ENCODE data around the gene SPOCK2.

The SPOCK2 gene

GRCh38 chr10:72098301-72098835 is 10.0 kb upstream of the SPOCK2 start:
- no peak overlapping the region for H3K27ac Mint-ChIP-seq
- no peak overlapping the region for H3K4me3 Mint-ChIP-seq

GRCh38 chr10:72097448-72098300 is 9.3 kb upstream of the SPOCK2 start:
- Mint-ChIP-seq H3K4me1 (peaks cover 57% of the 10 kb centered on the region), H3K36me3 (peaks cover 22% of the 10 kb centered on the region), H3K9me3 (no peaks in the 10 kb centered on the region)

More at GRCh38 chr10:72098301-72098835, 10.0 kb upstream of the SPOCK2 start:
- no peaks in the 10 kb centered on the region for H3K9me3 Mint-ChIP-seq
- peaks cover 23% of the 10 kb centered on the region for H3K36me3 Mint-ChIP-seq
- no peaks in the 10 kb centered on the region for H3K27me3 Mint-ChIP-seq
- H3K4me1 Mint-ChIP-seq = peaks cover 59% of the 10 kb centered on the region

GRCh38 chr10:72096115-72097000 is 8.0 kb upstream of the SPOCK2 start:
- no peak overlapping the region for H3K4me3 Mint-ChIP-seq
- H3K4me1 Mint-ChIP-seq = peaks cover 49% of the 10 kb centered on the region
- peak overlapping the region; percentile 81 for H3K27ac Mint-ChIP-seq
- no peaks in the 10 kb centered on the region for H3K27me3 Mint-ChIP-seq
- peaks cover 18% of the 10 kb centered on the region for H3K36me3 Mint-ChIP-seq
- no peaks in the 10 kb centered on the region for H3K9me3 Mint-ChIP-seq

More at GRCh38 chr10:72097448-72098300, 9.3 kb upstream of the SPOCK2 start:
- Mint-ChIP-seq H3K4me3 (no peak overlapping the region), H3K27me3 (no peaks in the 10 kb centered on the region), H3K27ac (no peak overlapping the region)

DNA sequence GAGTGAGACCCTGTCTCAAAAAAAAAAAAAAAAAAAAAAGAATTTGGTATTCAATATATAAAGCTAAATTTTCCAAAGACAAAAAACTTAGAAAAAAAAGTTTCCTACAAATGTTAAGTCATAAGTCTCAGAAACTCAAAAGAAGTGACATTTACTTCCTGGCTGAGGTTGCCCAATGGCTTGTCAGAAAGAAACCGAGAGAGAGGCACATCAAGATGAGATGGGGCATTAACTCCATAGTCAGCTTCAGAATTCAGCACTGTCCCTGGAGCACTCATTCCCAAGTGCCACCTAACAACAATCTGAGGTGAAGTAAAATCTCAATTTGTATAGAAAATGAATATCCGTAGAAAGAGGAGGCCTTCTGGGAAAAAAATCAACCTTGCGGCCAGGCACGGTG is 6.8 kb upstream of the SPOCK2 start:
- H3K27ac Mint-ChIP-seq = peak overlapping the region; percentile 23
- H3K4me3 Mint-ChIP-seq = peak overlapping the region; percentile 36
- H3K9me3 Mint-ChIP-seq = no peaks in the 10 kb centered on the region
- H3K27me3 Mint-ChIP-seq = no peaks in the 10 kb centered on the region
- peaks cover 18% of the 10 kb centered on the region for H3K36me3 Mint-ChIP-seq
- peaks cover 45% of the 10 kb centered on the region for H3K4me1 Mint-ChIP-seq

- H3K36me3 Mint-ChIP-seq = peaks cover 18% of the 10 kb centered on the region
- H3K27ac Mint-ChIP-seq = peak overlapping the region; percentile 63
- peaks cover 47% of the 10 kb centered on the region for H3K4me1 Mint-ChIP-seq
- H3K27me3 Mint-ChIP-seq = no peaks in the 10 kb centered on the region
- H3K9me3 Mint-ChIP-seq = no peaks in the 10 kb centered on the region
- H3K4me3 Mint-ChIP-seq = peak overlapping the region; percentile 9
These were observed 6.2 kb upstream of the SPOCK2 start for GRCh38 chr10:72094574-72094973.

DNA sequence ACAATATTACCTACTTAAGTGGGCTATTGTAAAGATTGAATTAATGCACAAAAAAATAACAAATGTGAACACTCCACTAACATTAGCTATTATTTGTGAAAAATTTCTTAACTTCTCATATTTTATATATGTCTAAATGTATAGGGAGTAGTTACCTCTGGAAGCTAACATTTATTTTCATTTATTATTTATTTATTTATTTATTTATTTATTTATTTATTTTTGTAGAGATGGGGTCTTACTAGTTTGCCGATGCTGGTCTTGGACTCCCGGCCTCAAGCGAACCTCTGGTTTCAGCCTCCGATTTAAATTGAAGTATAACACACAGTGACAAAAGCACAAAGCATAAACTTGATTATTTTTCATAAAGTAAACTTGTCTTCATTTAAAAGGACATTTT is 5.1 kb upstream of the SPOCK2 start:
- Mint-ChIP-seq H3K4me3 (no peak overlapping the region), H3K4me1 (peaks cover 49% of the 10 kb centered on the region), H3K9me3 (no peaks in the 10 kb centered on the region), H3K27me3 (no peaks in the 10 kb centered on the region), H3K27ac (no peak overlapping the region), H3K36me3 (peaks cover 15% of the 10 kb centered on the region)

DNA sequence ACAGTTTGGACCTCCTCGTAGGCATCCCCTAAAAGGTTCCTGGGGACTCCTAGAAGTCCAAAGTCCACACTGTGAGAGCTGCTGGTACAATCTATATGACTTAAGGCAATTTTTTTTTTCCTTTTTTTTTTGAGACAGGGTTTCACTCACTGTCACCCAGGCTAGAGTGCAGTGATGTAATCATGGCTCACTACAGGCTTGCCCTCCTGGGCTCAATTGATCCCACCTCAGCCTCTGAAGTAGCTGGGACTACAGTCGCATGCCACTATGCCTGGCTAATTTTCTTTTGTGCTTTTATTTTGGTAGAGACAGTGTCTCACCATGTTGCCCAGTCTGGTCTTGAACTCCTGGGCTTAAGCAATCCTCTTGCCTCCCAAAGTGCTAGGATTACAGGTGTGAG is 4.6 kb upstream of the SPOCK2 start:
- Mint-ChIP-seq H3K27me3 (no peaks in the 10 kb centered on the region), H3K4me3 (no peak overlapping the region), H3K4me1 (peaks cover 53% of the 10 kb centered on the region), H3K27ac (no peak overlapping the region), H3K36me3 (peaks cover 17% of the 10 kb centered on the region), H3K9me3 (no peaks in the 10 kb centered on the region)

- Mint-ChIP-seq H3K27me3 (no peaks in the 10 kb centered on the region), H3K9me3 (no peaks in the 10 kb centered on the region), H3K4me1 (peaks cover 53% of the 10 kb centered on the region), H3K4me3 (no peak overlapping the region), H3K27ac (no peak overlapping the region), H3K36me3 (peaks cover 17% of the 10 kb centered on the region)
These were observed 4.0 kb upstream of the SPOCK2 start for GRCh38 chr10:72092171-72092924.

- Mint-ChIP-seq H3K27ac (peak overlapping the region; percentile 97), H3K4me1 (peaks cover 56% of the 10 kb centered on the region), H3K9me3 (no peaks in the 10 kb centered on the region), H3K4me3 (peak overlapping the region; percentile 64), H3K27me3 (no peaks in the 10 kb centered on the region), H3K36me3 (peaks cover 8% of the 10 kb centered on the region)
These were observed 2.0 kb upstream of the SPOCK2 start for GRCh38 chr10:72090326-72090725.

DNA sequence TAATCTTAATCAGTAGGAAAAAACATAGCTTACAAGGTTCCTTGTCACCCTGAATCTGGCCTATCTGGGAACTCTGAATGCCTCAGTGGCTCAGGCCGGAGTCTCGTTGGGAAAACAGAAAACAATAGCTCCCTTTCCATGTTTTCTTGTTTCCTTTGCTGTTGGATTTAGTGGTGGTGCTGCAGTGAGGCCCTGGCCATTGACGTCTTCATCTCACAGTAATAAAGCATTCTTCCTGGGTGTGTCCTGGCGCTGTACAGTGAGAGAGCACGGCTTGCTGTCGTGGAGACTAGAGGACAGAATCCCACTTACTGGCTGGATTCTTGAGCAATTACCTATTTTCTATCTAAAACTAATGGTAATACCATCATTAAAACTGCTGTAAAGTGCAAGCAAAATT is 1.3 kb upstream of the SPOCK2 start:
- no peaks in the 10 kb centered on the region for H3K9me3 Mint-ChIP-seq
- H3K27me3 Mint-ChIP-seq = no peaks in the 10 kb centered on the region
- peak overlapping the region; percentile 97 for H3K27ac Mint-ChIP-seq
- peak overlapping the region; percentile 64 for H3K4me3 Mint-ChIP-seq
- peaks cover 6% of the 10 kb centered on the region for H3K36me3 Mint-ChIP-seq
- peaks cover 58% of the 10 kb centered on the region for H3K4me1 Mint-ChIP-seq

GRCh38 chr10:72088889-72089575 is 681 bp upstream of the SPOCK2 start:
- peak overlapping the region; percentile 99 for H3K27ac Mint-ChIP-seq
- peaks cover 5% of the 10 kb centered on the region for H3K36me3 Mint-ChIP-seq
- peak overlapping the region; percentile 99 for H3K4me3 Mint-ChIP-seq
- peaks cover 58% of the 10 kb centered on the region for H3K4me1 Mint-ChIP-seq
- no peaks in the 10 kb centered on the region for H3K27me3 Mint-ChIP-seq
- H3K9me3 Mint-ChIP-seq = no peaks in the 10 kb centered on the region

GRCh38 chr10:72087392-72087968 is 871 bp downstream of the SPOCK2 start:
- Mint-ChIP-seq H3K4me1 (peaks cover 67% of the 10 kb centered on the region), H3K36me3 (peaks cover 4% of the 10 kb centered on the region), H3K9me3 (no peaks in the 10 kb centered on the region), H3K4me3 (peak overlapping the region; percentile 88), H3K27me3 (no peaks in the 10 kb centered on the region), H3K27ac (peak overlapping the region; percentile 93)

- H3K9me3 Mint-ChIP-seq = no peaks in the 10 kb centered on the region
- H3K4me1 Mint-ChIP-seq = peaks cover 72% of the 10 kb centered on the region
- peak overlapping the region; percentile 96 for H3K4me3 Mint-ChIP-seq
- no peaks in the 10 kb centered on the region for H3K27me3 Mint-ChIP-seq
- peak overlapping the region; percentile 96 for H3K27ac Mint-ChIP-seq
- H3K36me3 Mint-ChIP-seq = peaks cover 2% of the 10 kb centered on the region
These were observed 1.6 kb downstream of the SPOCK2 start for GRCh38 chr10:72086466-72087391.
